DND-41 (cell line): Measurements from ENCODE around the gene LGR6.

Experiments used
- ATAC-seq: fragments of 200-7000 bp; cut with Tn5 transposase; 3 replicates; pipeline ENCODE4 v1.9.1; 2021; ENCODE audit warnings: low read depth; ENCODE audit not compliant: insufficient read depth
- DNase-seq: peaks from one replicate; pipeline ENCODE4 v3.0.0-alpha.2; 2020
- H2AFZ ChIP-seq: 2 replicates; pipeline ENCODE4 v1.6.0; 2012; ENCODE audit warnings: low read depth, low read length
- H3K27ac ChIP-seq: 2 replicates; pipeline ENCODE4 v1.5.1; 2012; ENCODE audit warnings: low read length, inconsistent platforms
- H3K27me3 ChIP-seq: fragments of 200-600 bp; sonication (generic); 2 replicates; pipeline ENCODE4 v1.6.0; 2012; ENCODE audit warnings: low read length, mild to moderate bottlenecking, inconsistent platforms; ENCODE audit not compliant: insufficient read depth, poor library complexity
- H3K36me3 ChIP-seq: 2 replicates; pipeline ENCODE4 v1.5.1; 2012; ENCODE audit warnings: low read length, inconsistent platforms; ENCODE audit not compliant: insufficient read depth
- H3K4me1 ChIP-seq: 2 replicates; pipeline ENCODE4 v1.5.1; 2012; ENCODE audit warnings: mild to moderate bottlenecking, low read length; ENCODE audit not compliant: insufficient read depth
- H3K4me2 ChIP-seq: 2 replicates; pipeline ENCODE4 v1.6.0; 2012; ENCODE audit warnings: mild to moderate bottlenecking, moderate library complexity, low read length, inconsistent platforms; ENCODE audit not compliant: insufficient read depth
- H3K4me3 ChIP-seq, 2 experiments: fragments of 200-600 bp in 1 of 2; shearing (Covaris generic) in 1 of 2; 2 replicates each; pipeline ENCODE4 v1.5.1; 2012 to 2016; ENCODE audit warnings: inconsistent platforms in 2 of 2, low read length in 2 of 2, mild to moderate bottlenecking in 2 of 2, low read depth in 1 of 2, moderate library complexity in 1 of 2
- H3K79me2 ChIP-seq: 2 replicates; pipeline ENCODE4 v1.6.0; 2012; ENCODE audit warnings: low read length, inconsistent platforms; ENCODE audit not compliant: insufficient read depth
- H3K9ac ChIP-seq: 2 replicates; pipeline ENCODE4 v1.6.0; 2012; ENCODE audit warnings: low read depth, mild to moderate bottlenecking, inconsistent platforms, low read length, moderate library complexity
- H3K9me3 ChIP-seq: 2 replicates; pipeline ENCODE4 v1.5.1; 2012; ENCODE audit warnings: low read length, moderate library complexity, mild to moderate bottlenecking, inconsistent platforms; ENCODE audit not compliant: insufficient read depth, severe bottlenecking
- H4K20me1 ChIP-seq: 2 replicates; pipeline ENCODE4 v1.6.0; 2012; ENCODE audit warnings: low read length; ENCODE audit not compliant: insufficient read depth
- EZH2 ChIP-seq: IDR thresholded peaks from 3 replicates; pipeline ENCODE4 v1.6.1; 2012; ENCODE audit warnings: borderline replicate concordance, low read depth, mild to moderate bottlenecking, moderate library complexity, low read length, inconsistent platforms; ENCODE audit not compliant: severe bottlenecking
- TF ChIP-seq, protein P1 (sequence below): IDR thresholded peaks from 2 replicates; pipeline ENCODE4 v1.5.1; 2012; ENCODE audit warnings: borderline replicate concordance, low read length, moderate library complexity, mild to moderate bottlenecking; ENCODE audit not compliant: poor library complexity, severe bottlenecking; ENCODE audit errors: extremely low read depth

The LGR6 gene

DNA sequence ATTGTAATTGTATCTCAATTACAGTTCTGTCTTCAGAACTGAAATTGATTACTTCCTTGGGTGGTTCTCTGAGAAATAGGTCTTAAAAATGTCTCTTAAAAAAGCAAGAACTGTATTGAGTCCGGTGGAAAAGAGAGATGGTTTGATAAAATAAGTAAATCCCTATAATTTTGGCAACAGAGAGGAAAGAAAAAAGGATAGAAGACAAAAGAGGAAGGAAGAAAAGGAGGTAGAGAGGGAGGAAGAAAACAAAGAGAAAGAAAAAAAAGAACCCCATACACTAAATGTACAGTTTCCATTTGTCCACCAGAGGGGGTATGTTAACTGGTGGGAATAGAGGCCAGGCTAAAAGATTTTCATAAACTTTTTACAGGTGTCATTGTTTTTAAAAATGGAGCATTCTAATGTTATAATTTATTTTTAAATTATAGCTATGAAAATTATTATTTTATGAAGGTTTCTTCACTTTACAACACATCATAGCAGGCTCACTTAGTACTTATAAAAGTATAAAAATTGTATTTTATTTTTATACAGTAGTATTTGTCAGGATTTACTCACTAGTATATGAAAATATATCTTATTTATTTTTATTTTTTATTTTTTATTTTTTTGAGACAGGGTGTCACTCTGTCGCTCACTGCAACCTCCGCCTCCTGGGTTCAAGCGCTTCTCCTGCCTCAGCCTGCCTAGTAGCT is 150.2 kb downstream of the LGR6 start:
- DNase-seq: no peak
- H3K36me3 ChIP-seq: 0 out of 2 replicates have a peak, but pooled peaks cover 7% of the 10 kb centered on the region
- peaks cover 7% of the 10 kb centered on the region; the same call in 1 of the 2 replicates for H4K20me1 ChIP-seq
- peaks cover 33% of the 10 kb centered on the region for H3K79me2 ChIP-seq
- peak overlapping the region; percentile 12 to 50; a peak in 3 of 4 replicates for H3K4me3 ChIP-seq
- TF ChIP-seq, protein P1, sequence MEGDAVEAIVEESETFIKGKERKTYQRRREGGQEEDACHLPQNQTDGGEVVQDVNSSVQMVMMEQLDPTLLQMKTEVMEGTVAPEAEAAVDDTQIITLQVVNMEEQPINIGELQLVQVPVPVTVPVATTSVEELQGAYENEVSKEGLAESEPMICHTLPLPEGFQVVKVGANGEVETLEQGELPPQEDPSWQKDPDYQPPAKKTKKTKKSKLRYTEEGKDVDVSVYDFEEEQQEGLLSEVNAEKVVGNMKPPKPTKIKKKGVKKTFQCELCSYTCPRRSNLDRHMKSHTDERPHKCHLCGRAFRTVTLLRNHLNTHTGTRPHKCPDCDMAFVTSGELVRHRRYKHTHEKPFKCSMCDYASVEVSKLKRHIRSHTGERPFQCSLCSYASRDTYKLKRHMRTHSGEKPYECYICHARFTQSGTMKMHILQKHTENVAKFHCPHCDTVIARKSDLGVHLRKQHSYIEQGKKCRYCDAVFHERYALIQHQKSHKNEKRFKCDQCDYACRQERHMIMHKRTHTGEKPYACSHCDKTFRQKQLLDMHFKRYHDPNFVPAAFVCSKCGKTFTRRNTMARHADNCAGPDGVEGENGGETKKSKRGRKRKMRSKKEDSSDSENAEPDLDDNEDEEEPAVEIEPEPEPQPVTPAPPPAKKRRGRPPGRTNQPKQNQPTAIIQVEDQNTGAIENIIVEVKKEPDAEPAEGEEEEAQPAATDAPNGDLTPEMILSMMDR: peak; percentile 83
- no peak for TF ChIP-seq EZH2
- H3K4me1 ChIP-seq: peaks cover 44% of the 10 kb centered on the region
- peak overlapping the region; percentile 58 for H3K9ac ChIP-seq
- H3K27ac ChIP-seq: peak overlapping the region; percentile 87
- H3K9me3 ChIP-seq: no peaks in the 10 kb centered on the region
- H3K27me3 ChIP-seq: no peaks in the 10 kb centered on the region
- H2AFZ ChIP-seq: peak overlapping the region; percentile 91
- ATAC-seq: no peak
- peak overlapping the region; percentile 62 for H3K4me2 ChIP-seq

DNA sequence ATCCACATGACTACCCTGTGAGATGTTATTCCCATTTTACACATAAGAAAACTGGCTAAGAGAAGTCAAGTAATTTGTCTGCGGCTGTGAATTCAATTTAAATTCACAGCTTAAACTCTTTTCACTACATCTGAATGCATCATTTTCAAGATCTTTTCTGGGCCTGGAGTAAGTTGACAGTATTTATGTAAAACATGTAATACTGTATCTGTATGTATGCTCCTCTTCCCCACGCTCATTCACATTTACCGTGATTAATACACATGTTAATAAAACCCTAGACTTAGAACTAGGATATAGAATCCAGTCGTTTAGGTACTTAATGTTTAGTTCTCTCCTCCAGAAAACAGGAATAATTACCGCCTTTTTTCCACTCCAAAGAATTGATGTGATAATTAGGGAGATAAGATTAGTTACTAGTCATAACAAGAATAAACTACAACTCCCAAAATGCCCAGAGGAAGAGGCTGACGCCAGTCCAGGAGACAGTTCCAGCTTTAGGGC is 154.5 kb downstream of the LGR6 start:
- no peaks in the 10 kb centered on the region for H3K9me3 ChIP-seq
- H3K9ac ChIP-seq: peak overlapping the region; percentile 66
- H3K36me3 ChIP-seq: no peaks in the 10 kb centered on the region
- H3K4me1 ChIP-seq: peaks cover 32% of the 10 kb centered on the region
- peaks cover 37% of the 10 kb centered on the region for H3K79me2 ChIP-seq
- H3K4me2 ChIP-seq: peak overlapping the region; percentile 82
- no peaks in the 10 kb centered on the region for H3K27me3 ChIP-seq
- no peak for DNase-seq
- peak overlapping the region; percentile 74 for H2AFZ ChIP-seq
- no peak for ATAC-seq
- H3K27ac ChIP-seq: peak overlapping the region; percentile 66
- TF ChIP-seq, protein P1: no peak
- TF ChIP-seq EZH2: no peak
- no peaks in the 10 kb centered on the region for H4K20me1 ChIP-seq
- H3K4me3 ChIP-seq: peak overlapping the region in 1 of 2 experiments; percentile 86; a peak in 3 of 4 replicates

DNA sequence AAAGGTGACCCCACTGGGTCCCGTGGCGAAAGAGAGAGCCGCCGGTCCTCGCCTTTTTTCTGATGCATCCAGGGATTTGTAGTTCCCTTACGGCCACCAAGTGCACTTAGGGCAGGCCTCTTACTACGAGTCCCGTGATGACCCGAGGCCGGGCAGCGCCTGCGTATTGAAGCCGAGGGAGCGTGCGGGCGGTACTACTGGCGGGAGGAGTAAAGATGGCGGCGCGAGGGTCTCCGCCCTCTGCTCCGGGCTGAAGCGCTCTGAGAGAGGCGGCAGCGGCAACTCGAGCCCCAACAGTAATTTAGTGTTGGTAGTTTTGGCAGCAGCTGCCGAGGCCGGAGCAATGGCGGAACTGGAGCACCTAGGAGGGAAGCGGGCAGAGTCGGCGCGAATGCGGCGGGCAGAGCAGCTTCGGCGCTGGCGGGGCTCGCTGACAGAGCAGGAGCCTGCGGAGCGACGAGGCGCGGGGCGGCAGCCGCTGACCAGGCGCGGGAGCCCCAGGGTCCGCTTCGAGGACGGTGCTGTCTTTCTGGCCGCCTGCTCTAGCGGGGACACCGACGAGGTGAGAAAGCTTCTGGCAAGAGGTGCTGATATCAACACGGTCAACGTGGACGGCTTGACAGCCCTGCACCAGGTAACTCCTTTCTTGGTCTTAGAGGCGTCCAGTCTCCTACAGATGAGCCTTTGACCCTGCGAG is 155.1 kb downstream of the LGR6 start, which contains the start of gene PPP1R12B:
PPP1R12B (plus strand) TSS at position 191 of the 697 bp plus-strand sequence; CDS start at position 344, 153 bp downstream.
- Histone ChIP-seq H4K20me1 (no peaks in the 10 kb centered on the region), H2AFZ (peak within 1 kb of the TSS; percentile 91), H3K4me1 (peaks cover 26% of the 10 kb centered on the region), H3K9me3 (no peaks in the 10 kb centered on the region), H3K36me3 (no peaks in the 10 kb centered on the region), H3K9ac (peak within 1 kb of the TSS; percentile 66), H3K4me2 (peak within 1 kb of the TSS; percentile 82), H3K27me3 (no peaks in the 10 kb centered on the region), H3K4me3 (peak within 1 kb of the TSS; percentile 74 to 86), H3K79me2 (peaks cover 42% of the 10 kb centered on the region), H3K27ac (peak within 1 kb of the TSS; percentile 73)
- TF ChIP-seq, protein P1: no peak
- no peak for TF ChIP-seq EZH2
- DNase-seq (peak; percentile 97), ATAC-seq (peak; percentile 98)
